Stimulated activated CD8-positive, alpha-beta memory T cell treated with anti-CD3 and anti-CD28 coated beads, Interleukin-12 subunit alpha, Interleukin-12 subunit beta, amount 100 ng/mL, for 4 hours (primary cell): ENCODE data around the gene CWF19L1.
"Not testable (repeated sequence)": the region's sequence is repeated elsewhere in the genome, so short reads cannot be mapped to it uniquely, and the experiment has no call there.

Source experiments
- DNase-seq: peaks from one replicate; pipeline ENCODE4 v3.0.0-alpha.2; 2020; ENCODE audit warnings: low read depth

CWF19L1 gene

GRCh38 chr10:100267239-100268104 is at the start of gene CWF19L1:
Gene CWF19L1 (minus strand): TSS chr10:100267638. CDS start chr10:100267593, 45 bp downstream.
- DNase-seq = peak; percentile 51

- no peak for DNase-seq
Observed at GRCh38 chr10:100315615-100316014, 48.2 kb upstream of the CWF19L1 start.

GRCh38 chr10:100311298-100311697 is 43.9 kb upstream of the CWF19L1 start:
- no peak for DNase-seq

- no peak for DNase-seq
Observed at GRCh38 chr10:100307684-100308083, 40.2 kb upstream of the CWF19L1 start.

DNA sequence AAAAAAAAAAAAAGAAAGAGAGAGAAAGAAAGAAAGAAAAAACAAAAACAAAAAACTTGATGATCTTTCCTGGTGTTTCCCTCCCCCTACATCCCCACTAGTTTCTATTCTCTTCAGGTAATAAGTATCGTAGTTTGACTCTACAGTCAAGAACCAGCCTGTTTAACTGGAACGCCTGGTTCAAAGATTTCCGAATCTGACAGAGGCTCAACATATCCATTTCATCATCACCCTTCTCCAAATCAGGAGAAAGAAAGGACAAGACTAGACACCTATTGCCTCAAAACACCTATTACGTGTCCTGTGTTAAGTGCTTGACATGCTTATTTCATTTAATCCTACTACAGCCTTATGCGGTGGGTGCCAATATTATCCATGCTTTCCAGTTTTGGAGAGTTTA is 39.4 kb upstream of the CWF19L1 start:
- DNase-seq = no peak

GRCh38 chr10:100304414-100304813 is 37.0 kb upstream of the CWF19L1 start:
- no peak for DNase-seq

DNA sequence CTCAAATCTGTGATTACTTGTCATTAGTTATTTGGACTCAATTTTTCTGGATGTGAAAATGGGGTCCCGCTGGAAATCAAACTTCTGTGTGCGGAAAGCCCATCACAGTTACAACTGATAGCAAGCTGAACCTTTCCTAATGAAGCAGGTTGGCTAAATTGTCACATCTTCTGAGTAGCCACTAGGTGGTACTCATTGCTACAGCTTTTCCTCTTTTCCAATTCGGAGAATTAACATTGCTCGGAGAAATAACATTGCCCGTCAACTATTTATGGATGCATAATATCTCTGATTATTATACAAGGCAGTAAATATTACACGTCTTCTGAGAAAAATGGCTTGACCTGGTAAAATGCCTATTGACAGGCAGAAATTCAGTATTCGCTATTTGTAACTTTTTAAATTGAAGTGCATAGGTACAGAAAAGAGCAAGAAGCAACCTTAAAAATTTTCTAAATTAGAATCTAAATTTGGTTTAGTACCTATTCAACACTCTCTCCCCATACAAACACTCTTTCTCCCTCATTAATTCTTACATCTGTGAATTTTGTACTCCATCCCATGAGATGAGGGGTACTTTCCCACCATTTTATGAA is 36.4 kb upstream of the CWF19L1 start:
- no peak for DNase-seq

DNA sequence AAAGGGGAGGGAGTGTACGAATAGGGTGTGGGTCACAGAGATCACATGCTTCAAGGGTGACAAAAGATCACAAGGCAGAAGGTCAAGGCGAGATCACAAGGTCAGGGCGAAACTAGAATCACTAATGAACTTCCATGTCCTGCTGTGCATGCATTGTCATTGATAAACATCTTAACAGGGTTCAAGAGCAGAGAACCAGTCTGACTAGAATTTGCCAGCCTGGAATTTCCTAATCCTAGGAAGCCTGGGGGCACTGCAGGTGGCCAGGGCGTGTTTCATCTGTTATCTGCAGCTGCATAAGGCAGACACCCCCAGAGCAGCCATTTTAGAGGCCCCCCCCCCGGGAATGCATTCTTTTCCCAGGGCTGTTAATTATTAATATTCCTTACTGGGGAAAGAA is 33.7 kb upstream of the CWF19L1 start:
- not testable (repeated sequence) for DNase-seq

DNA sequence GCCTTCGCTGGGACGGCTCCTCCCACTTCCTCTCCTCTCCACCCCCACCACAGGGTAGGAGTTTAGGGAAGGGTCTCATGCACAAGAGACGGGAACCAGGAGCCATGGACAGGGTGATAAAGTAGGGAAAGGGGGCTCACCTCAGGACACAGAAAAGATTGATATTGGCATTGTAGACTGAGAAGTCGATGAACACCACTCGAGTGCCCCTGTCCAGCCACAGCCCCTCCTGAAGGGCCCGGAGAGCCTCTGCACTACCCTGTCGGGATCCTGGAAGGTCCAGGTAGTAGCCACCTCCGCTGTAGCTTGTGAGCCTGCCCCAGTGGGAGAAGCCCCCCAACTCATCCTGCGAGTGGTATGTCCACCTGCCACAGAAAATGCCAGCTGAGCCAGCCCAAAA is 29.8 kb upstream of the CWF19L1 start:
- no peak for DNase-seq

- no peak for DNase-seq
Observed at GRCh38 chr10:100293066-100293465, 25.6 kb upstream of the CWF19L1 start.

DNA sequence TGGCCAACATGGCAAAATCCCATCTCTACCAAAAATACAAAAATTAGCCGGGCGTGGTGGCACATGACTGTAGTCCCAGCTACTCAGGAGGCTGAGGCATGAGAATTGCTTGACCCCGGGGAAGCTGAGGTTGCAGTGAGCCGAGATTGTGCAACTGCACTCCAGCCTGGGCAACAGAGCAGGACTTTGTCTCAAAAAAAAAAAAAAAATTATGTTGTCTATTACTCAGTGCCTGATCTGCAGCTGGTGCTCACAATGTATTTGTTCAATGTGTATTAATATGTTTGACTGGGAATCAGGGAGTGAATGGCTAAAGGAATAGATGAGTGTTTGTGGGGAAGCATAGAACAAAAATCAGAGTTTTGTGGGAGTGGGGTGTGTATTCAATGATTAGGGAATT is 24.9 kb upstream of the CWF19L1 start:
- DNase-seq = not testable (repeated sequence)

GRCh38 chr10:100291356-100291755 is 23.9 kb upstream of the CWF19L1 start:
- no peak for DNase-seq

- DNase-seq = no peak
Observed at GRCh38 chr10:100289641-100290040, 22.2 kb upstream of the CWF19L1 start.

DNA sequence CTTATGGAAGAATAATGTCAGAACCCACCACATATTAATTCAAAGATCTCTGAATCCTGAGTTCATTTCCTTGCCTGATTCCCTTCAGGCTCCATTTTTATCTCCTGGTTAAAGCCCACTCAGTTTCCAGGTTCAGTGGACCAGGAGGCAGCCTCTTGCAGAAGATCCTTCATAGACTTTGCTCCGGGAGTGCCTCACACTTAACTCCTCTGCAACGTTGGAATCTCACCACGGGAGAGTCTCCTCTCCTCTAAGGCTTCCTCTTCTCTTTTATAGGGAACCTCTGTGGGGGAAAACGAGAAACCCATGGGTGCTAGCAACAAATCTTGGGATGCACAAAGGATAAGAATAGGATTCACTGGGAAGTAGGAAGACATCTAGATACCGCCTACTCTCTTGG is 20.8 kb upstream of the CWF19L1 start:
- no peak for DNase-seq

GRCh38 chr10:100287756-100288155 is 20.3 kb upstream of the CWF19L1 start:
- no peak for DNase-seq

- DNase-seq = peak; percentile 86
Observed at GRCh38 chr10:100286051-100287033, 18.9 kb upstream of the CWF19L1 start, which contains the start of gene BLOC1S2. Gene BLOC1S2 (minus strand): TSS chr10:100286680. CDS start chr10:100286659, 21 bp downstream.

- DNase-seq = not testable (repeated sequence)
Observed at GRCh38 chr10:100285326-100285725, 17.9 kb upstream of the CWF19L1 start.

- DNase-seq = no peak
Observed at GRCh38 chr10:100282907-100283306, 15.5 kb upstream of the CWF19L1 start.

DNA sequence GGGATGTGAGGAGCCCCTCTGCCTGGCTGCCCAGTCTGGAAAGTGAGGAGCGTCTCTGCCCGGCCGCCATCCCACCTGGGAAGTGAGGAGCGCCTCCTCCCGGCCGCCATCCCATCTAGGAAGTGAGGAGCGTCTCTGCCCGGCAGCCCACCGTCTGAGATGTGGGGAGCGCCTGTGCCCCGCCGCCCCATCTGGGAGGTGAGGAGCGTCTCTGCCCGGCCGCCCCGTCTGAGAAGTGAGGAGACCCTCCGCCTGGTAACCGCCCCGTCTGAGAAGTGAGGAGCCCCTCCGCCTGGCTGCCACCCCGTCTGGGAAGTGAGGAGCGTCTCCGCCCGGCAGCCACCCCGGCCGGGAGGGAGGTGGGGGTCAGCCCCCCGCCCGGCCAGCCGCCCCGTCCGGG is 9.5 kb upstream of the CWF19L1 start:
- DNase-seq = not testable (repeated sequence)

GRCh38 chr10:100265821-100266485 is 1.5 kb downstream of the CWF19L1 start:
- no peak for DNase-seq

GRCh38 chr10:100254191-100254590 is 13.2 kb downstream of the CWF19L1 start:
- DNase-seq = no peak

GRCh38 chr10:100253041-100253440 is 14.4 kb downstream of the CWF19L1 start:
- DNase-seq = no peak
